Activated T-cell treated with anti-CD3 and anti-CD28 coated beads, Interleukin-2, amount 50 U/mL, for 1 hour (primary cell): Measurements from ENCODE around the gene SH3RF1.
"Not testable (repeated sequence)": the region's sequence is repeated elsewhere in the genome, so short reads cannot be mapped to it uniquely, and the experiment has no call there.

ENCODE experiments used
- DNase-seq: peaks from one replicate; pipeline ENCODE4 v3.0.0-alpha.2; 2020

The SH3RF1 gene

GRCh38 chr4:169197206-169197605, 73.5 kb downstream of the SH3RF1 start:
- DNase-seq: not testable (repeated sequence)

- DNase-seq: no peak
These were observed 75.7 kb downstream of the SH3RF1 start for GRCh38 chr4:169195032-169195431.

DNA sequence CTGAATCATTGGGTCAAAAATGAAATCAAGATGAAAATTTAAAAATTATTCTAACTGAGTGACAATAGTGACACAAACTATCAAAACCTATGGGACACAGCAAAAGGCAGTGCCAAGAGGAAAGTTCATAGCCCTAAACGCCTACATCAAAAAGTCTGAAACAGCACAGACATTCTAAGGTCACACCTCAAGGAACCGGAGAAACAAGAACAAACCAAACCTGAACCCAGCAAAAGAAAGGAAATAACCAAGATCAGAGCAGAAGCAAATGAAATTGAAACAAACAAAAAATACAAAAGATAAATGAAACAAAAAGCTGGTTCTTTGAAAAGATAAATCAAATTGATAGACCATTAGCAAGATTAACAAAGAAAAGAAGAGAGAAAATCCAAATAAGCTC, 80.8 kb downstream of the SH3RF1 start:
- DNase-seq: not testable (repeated sequence)

GRCh38 chr4:169189372-169189771, 81.4 kb downstream of the SH3RF1 start:
- DNase-seq: no peak

DNA sequence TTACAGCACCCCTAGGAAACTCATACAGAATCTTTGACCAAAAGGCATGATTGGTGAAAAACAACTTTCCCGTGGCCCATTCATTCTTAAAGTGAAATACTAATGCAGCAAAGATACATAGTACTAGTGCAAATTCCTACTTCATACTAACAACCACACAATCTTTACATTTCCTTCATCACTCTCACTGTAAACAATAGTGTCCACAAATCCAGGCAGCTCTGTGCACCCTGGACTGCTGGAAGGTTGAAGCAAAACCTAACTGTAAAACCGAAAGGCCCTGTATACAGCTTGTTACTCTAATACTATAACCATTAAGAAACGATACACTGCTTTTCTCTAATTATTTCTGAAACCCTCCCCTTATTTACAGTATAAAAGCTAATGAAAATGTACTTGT, 82.6 kb downstream of the SH3RF1 start:
- DNase-seq: no peak

GRCh38 chr4:169185133-169185956, 85.4 kb downstream of the SH3RF1 start:
- no peak for DNase-seq

- no peak for DNase-seq
These were observed 86.1 kb downstream of the SH3RF1 start for GRCh38 chr4:169184686-169185085.

DNA sequence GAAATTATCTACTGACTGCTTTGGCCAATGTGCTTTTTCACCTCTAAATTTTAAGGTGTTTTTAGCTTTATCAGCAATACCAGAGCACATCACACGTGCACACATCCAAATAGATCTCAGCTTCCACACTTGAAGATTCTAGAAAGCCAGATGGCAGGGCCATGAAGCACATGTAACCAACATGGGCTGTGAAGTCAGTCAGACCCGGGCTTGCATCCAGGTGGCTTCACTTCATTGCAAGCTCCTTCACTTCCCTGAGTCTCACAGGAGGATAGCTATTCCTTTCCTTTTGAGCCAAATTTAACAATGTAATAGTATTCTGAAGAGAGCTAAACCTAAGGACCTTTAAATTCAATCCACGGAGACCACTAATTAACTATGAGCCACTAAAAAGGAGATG, 86.5 kb downstream of the SH3RF1 start:
- DNase-seq: no peak

DNA sequence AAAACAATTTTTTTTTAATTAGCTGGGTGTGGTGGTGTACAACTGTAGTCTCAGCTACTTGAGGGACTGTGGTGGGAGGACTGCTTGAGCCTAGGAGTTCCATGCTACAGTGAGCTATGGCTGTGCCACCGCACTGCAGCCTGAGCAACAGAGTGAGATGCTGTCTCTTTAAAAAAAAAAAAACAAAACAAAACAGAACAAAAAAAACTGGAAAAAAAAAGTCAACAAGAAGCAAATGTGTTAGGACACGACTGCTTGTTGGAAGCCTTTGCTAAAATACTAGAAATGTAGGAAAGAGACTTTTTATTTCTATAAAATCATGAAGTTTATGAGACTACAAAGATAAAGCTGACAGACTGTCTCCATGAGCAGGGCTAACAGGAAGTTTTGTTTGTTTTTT, 87.2 kb downstream of the SH3RF1 start:
- DNase-seq: no peak

DNA sequence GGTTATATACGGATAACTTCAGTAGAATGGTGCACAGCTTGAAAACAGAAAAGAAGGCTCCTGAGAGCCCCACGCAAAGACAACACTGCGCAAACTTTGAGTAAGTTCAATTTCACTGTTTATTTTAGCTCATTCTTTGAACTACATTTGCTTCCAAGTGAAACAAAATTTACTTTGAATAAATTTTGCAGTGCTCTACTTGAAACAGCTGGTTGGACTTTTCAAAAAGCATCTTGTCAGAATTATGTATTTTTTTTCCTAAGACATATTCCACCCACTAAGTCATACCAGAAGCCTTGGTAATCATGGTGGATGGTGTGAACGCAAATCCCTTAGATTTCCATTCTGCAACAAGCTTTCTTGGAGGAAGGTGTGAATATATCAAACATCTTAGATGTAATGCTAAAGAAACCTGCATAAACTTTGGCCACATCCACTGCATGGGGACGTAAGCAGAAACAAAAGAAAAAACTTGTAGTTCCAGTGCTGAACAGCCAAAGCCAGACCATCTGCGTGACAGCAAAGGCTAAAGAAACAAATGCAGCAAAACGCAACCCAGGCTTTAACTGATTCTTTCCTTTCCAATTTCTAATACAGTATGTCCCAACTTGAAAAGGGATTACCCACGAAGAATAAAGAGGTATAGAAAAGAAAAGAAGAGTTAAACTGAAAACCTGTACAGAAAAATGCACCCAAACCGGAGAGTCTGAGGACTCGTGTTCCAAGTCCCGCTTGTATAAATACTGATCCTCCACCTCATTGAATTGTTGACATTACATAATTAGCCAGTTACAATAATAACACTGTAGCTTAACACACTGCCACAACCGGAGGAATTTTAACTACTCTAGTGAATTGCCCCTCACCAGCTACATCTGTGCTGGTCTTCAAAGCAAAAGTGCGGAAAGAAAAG, 90.9 kb downstream of the SH3RF1 start:
- no peak for DNase-seq

DNA sequence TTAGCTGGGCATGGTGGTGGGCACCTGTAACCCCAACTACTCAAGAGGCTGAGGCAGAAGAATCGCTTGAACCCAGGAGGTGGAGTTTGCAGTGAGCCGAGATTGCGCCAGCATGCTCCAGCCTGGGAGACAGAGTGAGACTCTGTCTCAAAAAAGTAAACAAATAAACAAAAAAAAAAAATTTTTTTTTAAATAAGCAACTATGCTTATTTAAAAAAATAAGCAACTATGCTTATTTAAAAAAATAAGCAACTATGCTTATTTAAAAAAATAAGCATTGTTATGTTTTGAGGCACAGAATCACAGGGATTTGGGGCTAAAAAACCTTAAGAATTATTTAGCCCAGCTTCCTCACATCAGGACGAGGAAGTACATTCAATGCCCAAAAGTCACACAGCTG, 92.7 kb downstream of the SH3RF1 start:
- DNase-seq: not testable (repeated sequence)

DNA sequence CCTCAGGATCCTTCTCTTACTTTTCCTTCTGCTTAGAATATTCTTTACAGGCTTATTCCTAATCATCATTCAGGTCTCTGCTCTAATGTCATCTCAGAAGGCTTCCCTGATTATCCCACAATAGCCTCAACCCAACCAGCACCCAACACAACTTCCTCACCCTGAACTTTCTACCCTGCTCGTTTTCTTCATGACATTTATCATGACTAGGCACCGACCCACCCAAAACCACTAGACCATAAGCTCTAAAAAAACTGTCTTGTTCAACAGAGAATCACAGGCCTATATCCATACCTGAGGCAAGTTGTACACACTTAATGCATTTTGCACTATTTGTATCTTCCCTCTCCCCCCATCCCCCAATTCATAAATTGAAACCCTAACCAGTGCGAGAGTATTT, 95.3 kb downstream of the SH3RF1 start:
- no peak for DNase-seq

DNA sequence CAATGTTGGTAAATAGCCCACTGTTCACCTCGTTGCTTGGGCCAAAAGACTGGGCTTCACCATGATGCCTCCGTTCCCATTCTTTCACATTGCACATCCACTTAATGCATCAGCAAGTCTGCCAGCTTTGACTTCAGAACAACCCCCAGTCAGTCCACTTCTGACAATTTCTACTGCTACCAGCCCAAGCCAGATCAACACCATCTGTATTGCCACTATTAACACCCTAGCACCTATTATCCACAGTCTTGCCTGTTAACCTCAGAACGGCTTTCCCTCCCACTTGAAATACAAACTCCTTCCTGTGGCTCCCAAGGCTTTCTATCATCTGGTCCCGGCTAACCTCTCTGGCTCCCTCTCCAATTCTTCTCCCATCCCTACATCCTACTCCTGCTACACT, 95.7 kb downstream of the SH3RF1 start:
- no peak for DNase-seq

DNA sequence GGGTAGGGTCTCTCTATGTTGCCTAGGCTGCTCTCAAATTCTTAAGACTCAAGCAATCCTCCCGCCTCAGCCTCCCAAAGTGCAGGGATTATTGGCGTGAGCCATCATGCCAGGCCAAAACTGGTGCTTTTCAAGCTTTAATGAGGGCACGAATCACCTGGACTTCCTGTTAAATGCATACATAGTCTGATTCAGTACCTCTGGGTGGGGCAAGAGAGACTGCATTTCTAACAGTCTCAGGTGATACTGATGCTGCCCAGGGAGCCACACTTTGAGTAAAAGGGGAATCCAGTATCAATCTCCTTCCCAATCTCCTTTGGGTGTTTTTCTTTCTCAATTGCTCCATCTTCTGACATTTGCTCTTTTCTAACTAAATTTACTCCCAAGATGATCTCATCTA, 96.5 kb downstream of the SH3RF1 start:
- DNase-seq: no peak

DNA sequence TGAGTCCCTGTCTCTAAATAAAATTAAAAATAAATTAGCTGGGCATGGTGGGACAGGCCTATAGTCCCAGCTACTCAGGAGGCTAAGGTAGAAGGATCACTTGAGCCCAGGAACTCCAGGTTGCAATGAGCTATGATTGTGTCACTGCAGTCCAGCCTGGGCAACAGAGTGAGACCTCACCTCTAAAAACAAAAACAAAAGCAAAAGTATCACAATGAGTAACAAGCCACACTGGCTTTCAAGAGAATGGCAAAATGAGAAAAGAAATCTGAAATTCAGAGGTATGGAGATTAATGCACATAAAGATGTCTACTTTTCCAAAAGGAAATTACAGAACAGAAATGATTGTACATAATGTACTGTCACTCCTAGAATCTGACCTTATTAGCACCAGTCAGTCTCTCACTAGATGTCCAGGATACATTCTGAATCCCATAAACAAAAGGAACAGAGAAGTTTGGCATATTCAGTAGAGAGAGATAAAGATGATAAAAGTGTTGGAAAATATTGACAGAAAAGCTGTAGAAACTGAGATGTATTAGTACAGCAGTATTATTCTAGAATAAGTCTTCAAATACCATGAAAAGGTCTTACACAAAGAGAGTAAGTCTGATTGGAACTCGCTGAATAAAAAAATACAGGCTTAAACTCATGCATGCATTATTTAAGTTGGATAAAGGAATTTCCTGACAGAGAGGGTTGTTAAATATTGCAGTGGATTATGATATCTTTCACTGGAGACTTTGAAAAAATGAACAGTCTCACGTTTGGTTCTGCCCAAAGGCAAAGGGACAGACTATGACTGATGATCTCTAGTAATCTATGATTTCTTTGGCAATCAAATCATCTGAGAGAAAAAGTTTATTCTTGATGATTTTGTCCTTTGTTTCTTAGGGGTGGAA, 102.5 kb downstream of the SH3RF1 start:
- no peak for DNase-seq

GRCh38 chr4:169164669-169165415, 105.9 kb downstream of the SH3RF1 start:
- no peak for DNase-seq

- no peak for DNase-seq
These were observed 106.6 kb downstream of the SH3RF1 start for GRCh38 chr4:169163947-169164668.

DNA sequence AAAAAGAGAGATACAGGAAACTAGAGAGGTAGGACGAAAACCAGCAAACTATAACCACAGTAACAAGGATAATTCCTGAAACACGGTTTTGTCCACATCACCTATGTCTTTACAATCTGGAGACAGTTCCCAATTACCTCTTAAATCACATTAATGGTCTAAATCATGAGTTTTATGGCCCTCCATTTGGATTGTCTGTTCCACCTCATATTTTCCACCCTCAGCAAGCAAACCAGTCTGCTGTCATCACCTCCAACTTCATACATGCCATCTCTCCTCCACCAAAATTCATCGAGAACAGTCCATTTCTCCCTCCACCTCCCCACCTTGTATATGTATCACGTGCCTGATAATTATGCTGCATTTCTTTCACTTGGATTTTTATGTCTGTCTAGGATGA, 107.3 kb downstream of the SH3RF1 start:
- no peak for DNase-seq

DNA sequence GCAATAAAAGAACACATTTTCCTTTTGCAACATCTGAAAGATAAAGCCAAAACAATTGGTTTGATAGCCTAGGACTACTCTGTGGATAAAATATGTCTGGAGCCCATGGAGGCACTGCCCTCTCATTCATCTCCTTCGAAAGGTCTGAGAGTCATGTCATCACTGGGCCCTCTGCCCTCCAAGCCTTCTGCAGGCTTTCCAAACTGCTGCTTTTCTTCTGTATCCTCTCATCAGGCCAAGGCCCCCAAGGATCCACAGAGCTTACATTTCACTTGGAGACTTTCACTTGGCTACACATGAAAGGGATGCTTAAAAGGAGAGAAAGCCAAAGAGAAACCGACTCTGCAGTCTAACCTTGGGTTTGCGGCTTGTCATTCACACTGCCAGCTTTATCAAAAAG, 109.9 kb downstream of the SH3RF1 start:
- DNase-seq: no peak

GRCh38 chr4:169159624-169160171, 111.1 kb downstream of the SH3RF1 start:
- no peak for DNase-seq

- no peak for DNase-seq
These were observed 111.9 kb downstream of the SH3RF1 start for GRCh38 chr4:169158861-169159260.
